Fibroblast of lung (primary cell): ENCODE results near the gene PLSCR1. TPM values are rescaled to one million over a fixed set of nuclear protein-coding genes. Genes with fewer than 3 reads are reported as not detected.

Experiments used
- DNase-seq, 2 donors: peaks; one replicate each; pipeline versions ENCODE4 v3.0.0 to v3.0.0-alpha.2; 2010; ENCODE audit warnings: low read depth in 2 of 2
- H2AFZ ChIP-seq: 2 replicates; pipeline ENCODE4 v1.5.1; 2012; ENCODE audit warnings: low read length, control low read depth, inconsistent platforms
- H3K27ac ChIP-seq: 2 replicates; pipeline ENCODE4 v1.5.1; 2011; ENCODE audit warnings: low read length, control low read depth; ENCODE audit not compliant: insufficient read depth
- H3K27me3 ChIP-seq: 2 replicates; pipeline ENCODE4 v1.5.1; 2011; ENCODE audit warnings: mild to moderate bottlenecking, low read length; ENCODE audit not compliant: control insufficient read depth, insufficient read depth
- H3K36me3 ChIP-seq: 2 replicates; pipeline ENCODE4 v1.5.1; 2011; ENCODE audit warnings: low read length; ENCODE audit not compliant: control insufficient read depth, insufficient read depth
- H3K4me1 ChIP-seq: 2 replicates; pipeline ENCODE4 v1.5.1; 2011; ENCODE audit warnings: low read length; ENCODE audit not compliant: control insufficient read depth, insufficient read depth; ENCODE audit errors: extremely low read depth
- H3K4me2 ChIP-seq: 2 replicates; pipeline ENCODE4 v1.5.1; 2011; ENCODE audit warnings: low read length, control low read depth; ENCODE audit not compliant: insufficient read depth; ENCODE audit errors: extremely low read depth
- H3K4me3 ChIP-seq, 4 experiments: fragments of 200-600 bp in 1 of 4; sonication (generic) in 1 of 4; replicated peaks in 1 of 4; 2 replicates each; pipeline ENCODE4 v1.5.1; 2011 to 2016; ENCODE audit warnings: low read length in 4 of 4, low read depth in 3 of 4, mild to moderate bottlenecking in 3 of 4, control low read depth in 2 of 4, inconsistent platforms in 1 of 4, mixed read lengths in 1 of 4; ENCODE audit not compliant: insufficient read depth in 1 of 4; ENCODE audit errors: control extremely low read depth in 1 of 4
- H3K79me2 ChIP-seq: 2 replicates; pipeline ENCODE4 v1.5.1; 2012; ENCODE audit warnings: mild to moderate bottlenecking, low read length, inconsistent platforms; ENCODE audit not compliant: control insufficient read depth, insufficient read depth
- H3K9ac ChIP-seq: 2 replicates; pipeline ENCODE4 v1.5.1; 2011; ENCODE audit warnings: mild to moderate bottlenecking, low read length, control low read depth; ENCODE audit not compliant: insufficient read depth
- H3K9me3 ChIP-seq: 2 replicates; pipeline ENCODE4 v1.5.1; 2012; ENCODE audit warnings: low read depth, low read length; ENCODE audit not compliant: control insufficient read depth, insufficient read depth
- H4K20me1 ChIP-seq: 2 replicates; pipeline ENCODE4 v1.5.1; 2011; ENCODE audit warnings: low read length; ENCODE audit not compliant: control insufficient read depth, insufficient read depth; ENCODE audit errors: extremely low read depth
- EZH2 ChIP-seq: IDR thresholded peaks from 2 replicates; pipeline ENCODE4 v1.5.1; 2012; ENCODE audit warnings: low read length, control low read depth, mild to moderate bottlenecking; ENCODE audit errors: missing control alignments
- polyA plus RNA-seq, 2 donors: library from polyadenylated mRNA; depleted of rRNA in 1 of 2; stranded (reverse) in 1 of 2; unstranded in 1 of 2; fragments of >200 nt; gene quantifications; 2 replicates each; pipeline ENCODE4 v1.2.1, GENCODE V29; 2011 to 2012; ENCODE audit warnings: missing spikeins in 1 of 2
- total RNA-seq: library from RNA; depleted of rRNA; stranded (reverse); fragments of >200 nt; gene quantifications from 2 replicates; pipeline ENCODE4 v1.2.1, GENCODE V29; 2014
- TF ChIP-seq, protein P1 (sequence below), 2 donors: IDR thresholded peaks in 1 of 2; conservative IDR thresholded peaks in 1 of 2; 1 replicate in 1 of 2; 2 replicates in 1 of 2; pipeline ENCODE4 v1.5.1; 2011 to 2012; ENCODE audit warnings: low read length in 2 of 2, control low read depth in 1 of 2, inconsistent platforms in 1 of 2, low read depth in 1 of 2, mild to moderate bottlenecking in 1 of 2

The PLSCR1 gene
- total and polyA plus RNA-seq, 2 donors (not counting 1 experiment from before 2014, with no cell fraction given), result 36.8 to 73.3 TPM

DNA sequence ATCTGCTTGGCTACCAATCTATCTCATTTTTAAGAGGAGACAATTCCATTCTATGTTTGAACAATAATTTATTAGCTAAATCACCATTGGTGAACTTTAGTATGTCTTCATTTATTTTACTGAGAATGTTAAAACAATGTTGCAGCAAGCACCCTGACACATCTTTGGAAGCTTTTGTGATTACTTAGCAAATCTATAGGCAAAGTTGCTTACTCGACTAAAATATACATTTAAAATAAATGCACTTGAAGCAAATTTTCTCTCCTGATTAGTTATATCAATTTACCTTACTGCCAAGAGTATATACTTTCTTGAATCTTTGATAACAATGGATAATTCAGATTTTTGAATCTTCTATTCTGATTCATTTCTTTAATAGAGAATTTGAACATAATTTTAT lies 29.8 kb upstream of the PLSCR1 start:
- no peak overlapping the region for H3K4me3 ChIP-seq
- no peak overlapping the region for H3K4me2 ChIP-seq
- TF ChIP-seq EZH2, result no peak
- TF ChIP-seq, protein P1, sequence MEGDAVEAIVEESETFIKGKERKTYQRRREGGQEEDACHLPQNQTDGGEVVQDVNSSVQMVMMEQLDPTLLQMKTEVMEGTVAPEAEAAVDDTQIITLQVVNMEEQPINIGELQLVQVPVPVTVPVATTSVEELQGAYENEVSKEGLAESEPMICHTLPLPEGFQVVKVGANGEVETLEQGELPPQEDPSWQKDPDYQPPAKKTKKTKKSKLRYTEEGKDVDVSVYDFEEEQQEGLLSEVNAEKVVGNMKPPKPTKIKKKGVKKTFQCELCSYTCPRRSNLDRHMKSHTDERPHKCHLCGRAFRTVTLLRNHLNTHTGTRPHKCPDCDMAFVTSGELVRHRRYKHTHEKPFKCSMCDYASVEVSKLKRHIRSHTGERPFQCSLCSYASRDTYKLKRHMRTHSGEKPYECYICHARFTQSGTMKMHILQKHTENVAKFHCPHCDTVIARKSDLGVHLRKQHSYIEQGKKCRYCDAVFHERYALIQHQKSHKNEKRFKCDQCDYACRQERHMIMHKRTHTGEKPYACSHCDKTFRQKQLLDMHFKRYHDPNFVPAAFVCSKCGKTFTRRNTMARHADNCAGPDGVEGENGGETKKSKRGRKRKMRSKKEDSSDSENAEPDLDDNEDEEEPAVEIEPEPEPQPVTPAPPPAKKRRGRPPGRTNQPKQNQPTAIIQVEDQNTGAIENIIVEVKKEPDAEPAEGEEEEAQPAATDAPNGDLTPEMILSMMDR (conservative IDR thresholded peaks at IDR 0.05 in 1 of 2, IDR thresholded peaks at IDR 0.05 in 1 of 2; ENCODE audit: low read depth in 1 of 2, low read length in 2 of 2), result no peak
- H3K27me3 ChIP-seq, result no peaks in the 10 kb centered on the region
- no peak overlapping the region for H2AFZ ChIP-seq
- no peaks in the 10 kb centered on the region for H3K36me3 ChIP-seq
- no peaks in the 10 kb centered on the region for H3K79me2 ChIP-seq
- no peak overlapping the region for H3K9ac ChIP-seq
- H4K20me1 ChIP-seq, result no peaks in the 10 kb centered on the region
- H3K27ac ChIP-seq, result no peak overlapping the region
- H3K9me3 ChIP-seq, result no peaks in the 10 kb centered on the region
- no peaks in the 10 kb centered on the region for H3K4me1 ChIP-seq
- DNase-seq, result no peak

DNA sequence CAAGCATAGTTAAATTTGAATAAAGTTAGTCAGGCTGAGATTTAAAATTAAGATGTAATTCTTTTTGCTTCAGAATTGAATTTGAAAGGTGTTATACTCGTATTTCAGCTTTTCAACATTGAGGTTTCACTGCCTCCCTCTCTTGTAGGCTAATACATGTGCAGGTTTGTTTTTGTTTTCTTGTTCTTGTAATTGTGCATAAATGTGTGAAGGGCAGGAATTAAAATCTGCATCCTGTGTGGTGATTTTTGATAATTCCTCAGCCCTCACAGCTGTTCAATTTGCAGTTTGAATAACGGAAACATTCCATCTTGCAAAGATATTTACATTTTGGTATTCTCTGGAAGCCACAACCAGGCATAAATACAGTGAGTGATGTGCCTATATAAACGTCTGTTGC lies 24.9 kb upstream of the PLSCR1 start:
- no peaks in the 10 kb centered on the region for H3K27me3 ChIP-seq
- no peak overlapping the region for H3K4me3 ChIP-seq
- no peaks in the 10 kb centered on the region for H3K79me2 ChIP-seq
- H3K36me3 ChIP-seq, result no peaks in the 10 kb centered on the region
- DNase-seq, result peak in 1 of 2 donors; percentile 6
- no peaks in the 10 kb centered on the region for H4K20me1 ChIP-seq
- peak overlapping the region; percentile 45 for H3K4me2 ChIP-seq
- no peaks in the 10 kb centered on the region for H3K9me3 ChIP-seq
- no peaks in the 10 kb centered on the region for H3K4me1 ChIP-seq
- TF ChIP-seq, protein P1 (conservative IDR thresholded peaks at IDR 0.05 in 1 of 2, IDR thresholded peaks at IDR 0.05 in 1 of 2; ENCODE audit: low read depth in 1 of 2, low read length in 2 of 2), result no peak
- H3K27ac ChIP-seq, result no peak overlapping the region
- no peak overlapping the region for H3K9ac ChIP-seq
- no peak overlapping the region for H2AFZ ChIP-seq

DNA sequence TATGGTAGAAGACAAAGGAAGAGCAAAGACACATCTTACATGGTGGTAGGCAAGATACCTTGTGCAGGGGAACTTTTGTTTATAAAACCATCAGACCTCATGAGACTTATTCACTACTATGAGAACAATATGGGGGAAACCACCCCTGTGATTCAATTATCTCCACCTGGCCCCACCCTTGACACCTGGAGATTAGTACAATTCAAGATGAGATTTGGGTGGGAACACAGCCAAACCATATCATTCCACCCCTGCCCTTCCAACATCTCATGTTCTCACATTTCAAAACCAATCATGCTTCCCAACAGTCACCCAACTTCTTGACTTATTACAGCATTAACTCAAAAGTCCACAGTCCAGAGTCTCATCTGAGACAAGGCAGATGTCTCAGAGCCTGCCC lies 21.7 kb upstream of the PLSCR1 start:
- Histone ChIP-seq H3K79me2 (no peaks in the 10 kb centered on the region), H3K36me3 (no peaks in the 10 kb centered on the region), H3K27ac (no peak overlapping the region), H3K4me2 (no peak overlapping the region), H3K4me1 (no peaks in the 10 kb centered on the region), H4K20me1 (no peaks in the 10 kb centered on the region), H3K9me3 (no peaks in the 10 kb centered on the region), H3K27me3 (no peaks in the 10 kb centered on the region), H3K4me3 (no peak overlapping the region), H3K9ac (no peak overlapping the region), H2AFZ (no peak overlapping the region)
- DNase-seq, result no peak
- TF ChIP-seq, protein P1 (conservative IDR thresholded peaks at IDR 0.05 in 1 of 2, IDR thresholded peaks at IDR 0.05 in 1 of 2; ENCODE audit: low read depth in 1 of 2, low read length in 2 of 2), result no peak
- TF ChIP-seq EZH2, result no peak
